GM12878 (cell line): ENCODE data around the gene RGSL1.

Experiments
- CEBPB ChIP-seq, 2 experiments: fragments of 150-350 bp in 1 of 2; IDR thresholded peaks; 2 replicates each; pipeline ENCODE4 v1.6.1; 2012 to 2014; ENCODE audit warnings: low read depth in 2 of 2, low read length in 2 of 2, borderline replicate concordance in 1 of 2, inconsistent platforms in 1 of 2
- CHD1 ChIP-seq: IDR thresholded peaks from 2 replicates; pipeline ENCODE4 v1.6.1; 2012; ENCODE audit warnings: low read depth, low read length, improper control_type of control experiment
- CTCF ChIP-seq, 3 experiments: IDR thresholded peaks in 2 of 3; conservative IDR thresholded peaks in 1 of 3; 2 replicates each; pipeline ENCODE4 v1.5.1; 2011; ENCODE audit warnings: low read depth in 3 of 3, low read length in 3 of 3, mild to moderate bottlenecking in 3 of 3, control low read depth in 2 of 3, moderate library complexity in 2 of 3, inconsistent platforms in 1 of 3, mixed read lengths in 1 of 3; ENCODE audit not compliant: control insufficient read depth in 2 of 3, insufficient read depth in 1 of 3; ENCODE audit errors: extremely low read depth in 1 of 3
- E2F4 ChIP-seq: IDR thresholded peaks from 2 replicates; pipeline ENCODE4 v1.6.1; 2012; ENCODE audit warnings: low read depth, low read length, improper control_type of control experiment
- EED ChIP-seq: sonication (generic); IDR thresholded peaks from 2 replicates; pipeline ENCODE4 v1.6.1; 2016; ENCODE audit warnings: antibody characterized with exemption, low read depth
- ESRRA ChIP-seq: IDR thresholded peaks from 2 replicates; pipeline ENCODE4 v1.6.1; 2012; ENCODE audit warnings: mild to moderate bottlenecking, low read length, improper control_type of control experiment
- GATAD2B ChIP-seq: fragments of 450-650 bp; conservative IDR thresholded peaks from 2 replicates; pipeline ENCODE4 v1.6.1; 2017; ENCODE audit warnings: low read depth, mild to moderate bottlenecking, moderate library complexity
- MEF2A ChIP-seq: IDR thresholded peaks from 2 replicates; pipeline ENCODE4 v1.6.1; 2011; ENCODE audit warnings: low read depth, mild to moderate bottlenecking, low read length, moderate library complexity; ENCODE audit not compliant: insufficient read depth
- PKNOX1 ChIP-seq: fragments of 450-650 bp; IDR thresholded peaks from 2 replicates; pipeline ENCODE4 v1.6.1; 2016; ENCODE audit warnings: mild to moderate bottlenecking
- POLR2A ChIP-seq: IDR thresholded peaks from 2 replicates; pipeline ENCODE4 v1.6.1; 2011; ENCODE audit warnings: low read depth, mild to moderate bottlenecking, low read length
- POLR2AphosphoS5 ChIP-seq: IDR thresholded peaks from 2 replicates; pipeline ENCODE4 v1.6.1; 2011; ENCODE audit warnings: mild to moderate bottlenecking, low read length, inconsistent platforms
- PRDM15 ChIP-seq: fragments of 450-650 bp; formaldehyde crosslinking; IDR thresholded peaks from 2 replicates; pipeline ENCODE4 v1.4.0; 2020; ENCODE audit warnings: mild to moderate bottlenecking, moderate library complexity
- ZNF384 ChIP-seq: IDR thresholded peaks from 2 replicates; pipeline ENCODE4 v1.6.1; 2012; ENCODE audit warnings: low read depth, mild to moderate bottlenecking, low read length, improper control_type of control experiment, borderline replicate concordance

- TF ChIP-seq ESRRA, result no peak
- no peak for TF ChIP-seq GATAD2B
- TF ChIP-seq PRDM15 (CRISPR knock-in tag), result no peak
- no peak for TF ChIP-seq PKNOX1
- no peak for TF ChIP-seq E2F4
- TF ChIP-seq POLR2A, result no peak
- TF ChIP-seq EED, result no peak
- no peak for TF ChIP-seq CEBPB (IDR thresholded peaks at IDR 0.05; ENCODE audit: borderline replicate concordance in 1 of 2, low read depth in 2 of 2, low read length in 2 of 2)
- no peak for TF ChIP-seq CHD1
- TF ChIP-seq CTCF (IDR thresholded peaks at IDR 0.05 in 2 of 3, conservative IDR thresholded peaks at IDR 0.05 in 1 of 3; ENCODE audit: control insufficient read depth in 2 of 3, extremely low read depth in 1 of 3, insufficient read depth in 1 of 3, low read depth in 3 of 3, low read length in 3 of 3), result no peak
- TF ChIP-seq ZNF384, result no peak
- TF ChIP-seq POLR2AphosphoS5, result no peak
- no peak for TF ChIP-seq MEF2A
These were observed 110.5 kb downstream of the RGSL1 start for GRCh38 chr1:182560392-182560984.
